ENCODE data around the gene CLK4. TPM values are rescaled to one million over a fixed set of nuclear protein-coding genes. Genes with fewer than 3 reads are reported as not detected.

Gene CLK4
- polyA plus RNA-seq, 2 of the 4 experiments (the other 2 are of a cell fraction): 13.1 to 26.0 TPM

DNA sequence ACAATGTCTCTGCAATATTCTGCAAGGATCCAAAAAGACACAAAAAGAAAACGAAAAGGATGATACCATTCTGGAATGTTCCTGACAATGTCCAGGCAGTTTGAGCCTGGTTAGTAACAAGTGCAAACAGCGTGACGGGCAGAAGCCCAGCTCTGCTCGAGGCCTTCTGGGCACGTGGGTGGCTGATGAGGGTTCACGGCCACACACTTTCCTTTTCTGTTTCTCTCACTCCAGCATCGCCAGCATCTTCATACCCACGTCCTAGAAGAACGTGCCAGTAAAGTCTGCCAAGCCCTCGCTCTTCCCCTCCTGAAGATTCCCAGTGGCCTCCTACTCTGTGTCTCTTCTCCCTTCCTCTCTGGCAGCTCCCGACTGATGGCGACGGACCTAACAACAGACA lies 73.3 kb downstream of the CLK4 start:
- H3K27ac ChIP-seq: no peak overlapping the region
- DNase-seq (ENCODE audit: low read depth in 1 of 2, low spot score in 1 of 2): no peak
- ATAC-seq: no peak
- no peak for TF ChIP-seq EHF (CRISPR knock-in tag; IDR thresholded peaks at IDR 0.05)
- TF ChIP-seq RARB (CRISPR knock-in tag; IDR thresholded peaks at IDR 0.05): no peak
- TF ChIP-seq, protein P1, sequence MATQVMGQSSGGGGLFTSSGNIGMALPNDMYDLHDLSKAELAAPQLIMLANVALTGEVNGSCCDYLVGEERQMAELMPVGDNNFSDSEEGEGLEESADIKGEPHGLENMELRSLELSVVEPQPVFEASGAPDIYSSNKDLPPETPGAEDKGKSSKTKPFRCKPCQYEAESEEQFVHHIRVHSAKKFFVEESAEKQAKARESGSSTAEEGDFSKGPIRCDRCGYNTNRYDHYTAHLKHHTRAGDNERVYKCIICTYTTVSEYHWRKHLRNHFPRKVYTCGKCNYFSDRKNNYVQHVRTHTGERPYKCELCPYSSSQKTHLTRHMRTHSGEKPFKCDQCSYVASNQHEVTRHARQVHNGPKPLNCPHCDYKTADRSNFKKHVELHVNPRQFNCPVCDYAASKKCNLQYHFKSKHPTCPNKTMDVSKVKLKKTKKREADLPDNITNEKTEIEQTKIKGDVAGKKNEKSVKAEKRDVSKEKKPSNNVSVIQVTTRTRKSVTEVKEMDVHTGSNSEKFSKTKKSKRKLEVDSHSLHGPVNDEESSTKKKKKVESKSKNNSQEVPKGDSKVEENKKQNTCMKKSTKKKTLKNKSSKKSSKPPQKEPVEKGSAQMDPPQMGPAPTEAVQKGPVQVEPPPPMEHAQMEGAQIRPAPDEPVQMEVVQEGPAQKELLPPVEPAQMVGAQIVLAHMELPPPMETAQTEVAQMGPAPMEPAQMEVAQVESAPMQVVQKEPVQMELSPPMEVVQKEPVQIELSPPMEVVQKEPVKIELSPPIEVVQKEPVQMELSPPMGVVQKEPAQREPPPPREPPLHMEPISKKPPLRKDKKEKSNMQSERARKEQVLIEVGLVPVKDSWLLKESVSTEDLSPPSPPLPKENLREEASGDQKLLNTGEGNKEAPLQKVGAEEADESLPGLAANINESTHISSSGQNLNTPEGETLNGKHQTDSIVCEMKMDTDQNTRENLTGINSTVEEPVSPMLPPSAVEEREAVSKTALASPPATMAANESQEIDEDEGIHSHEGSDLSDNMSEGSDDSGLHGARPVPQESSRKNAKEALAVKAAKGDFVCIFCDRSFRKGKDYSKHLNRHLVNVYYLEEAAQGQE (IDR thresholded peaks at IDR 0.05): no peak
- no peak for TF ChIP-seq RCOR1 (IDR thresholded peaks at IDR 0.05; ENCODE audit: low read depth, low read length)
- TF ChIP-seq GATA3 (IDR thresholded peaks at IDR 0.05; ENCODE audit: borderline replicate concordance): no peak
- TF ChIP-seq RNF2 (IDR thresholded peaks at IDR 0.05; ENCODE audit: borderline replicate concordance, low read depth): no peak
- TF ChIP-seq CEBPB (IDR thresholded peaks at IDR 0.05): no peak
- TF ChIP-seq ZFP36 (IDR thresholded peaks at IDR 0.05; ENCODE audit: borderline replicate concordance, partially characterized antibody): no peak
- no peak for TF ChIP-seq JUNB (IDR thresholded peaks at IDR 0.05)
- no peak for TF ChIP-seq KDM5A (IDR thresholded peaks at IDR 0.05)
- no peak for TF ChIP-seq HDAC2 (IDR thresholded peaks at IDR 0.05)
- no peak for TF ChIP-seq HOXB13 (CRISPR knock-in tag; IDR thresholded peaks at IDR 0.05; ENCODE audit: low read depth)
- no peak for TF ChIP-seq ESRRA (IDR thresholded peaks at IDR 0.05; ENCODE audit: borderline replicate concordance, low read length)
- no peaks in the 10 kb centered on the region for H3K4me1 ChIP-seq
- H3K4me3 ChIP-seq: no peak overlapping the region
- no peak overlapping the region for H3K4me2 ChIP-seq
- ChIA-PET POLR2A (no interaction called here), CTCF (no interaction called here)
- peaks cover 22% of the 10 kb centered on the region; the same call in 2 of the 3 replicates for H3K9me3 ChIP-seq
- no peak for FAIRE-seq
- WGBS (ENCODE audit: missing lambda C conversion rate): 39% methylated on average over 13 of the region's 13 CpGs

Small RNAs within 50 kb of the gene (small RNA-seq; reads per million reads assigned to genes)
- gene RN7SKP70: 0 reads per million in 6 experiments

Other genes starting within 250 kb of the CLK4 start
- gene COL23A1, start 36.7 kb downstream of the CLK4 start, polyA plus RNA-seq (2011; rRNA removed): not detected in 2 replicates
- gene COL23A1, start 36.7 kb downstream of the CLK4 start, polyA plus RNA-seq (2017; fragmentation: RNase III; extraction: RNeasy Plus Mini Kit Qiagen cat#74134 plus additional on column Dnase treatment): not detected in 3 replicates
- gene ZNF354A, start 103.6 kb upstream of the CLK4 start, polyA plus RNA-seq (2011; rRNA removed): 9.8 and 12.3 TPM in 2 replicates
- gene ZNF354A, start 103.6 kb upstream of the CLK4 start, polyA plus RNA-seq (2017; fragmentation: RNase III; extraction: RNeasy Plus Mini Kit Qiagen cat#74134 plus additional on column Dnase treatment): 8.5 to 9.5 TPM (median 8.8 TPM) in 3 replicates
- gene ZNF354B, start 232.9 kb upstream of the CLK4 start, polyA plus RNA-seq (2011; rRNA removed): 10.3 TPM in 2 replicates
- gene ZNF354B, start 232.9 kb upstream of the CLK4 start, polyA plus RNA-seq (2017; fragmentation: RNase III; extraction: RNeasy Plus Mini Kit Qiagen cat#74134 plus additional on column Dnase treatment): 6.7 to 7.9 TPM (median 7.5 TPM) in 3 replicates